Measurements from ENCODE around the gene NOL3. TPM values are rescaled to one million over a fixed set of nuclear protein-coding genes. Genes with fewer than 3 reads are reported as not detected.

Gene NOL3
- total RNA-seq, 1 donor from 2014 or later = 3.7 TPM

- no peak for DNase-seq (ENCODE audit: low spot score in 2 of 2)
- no peak for FAIRE-seq
Measured at GRCh38 chr16:67201411-67202345, 31.3 kb downstream of the NOL3 start.

- FAIRE-seq = no peak
- no peak for DNase-seq (ENCODE audit: low spot score in 2 of 2)
Measured at GRCh38 chr16:67202426-67202825, 32.1 kb downstream of the NOL3 start.

GRCh38 chr16:67202956-67203493 is 32.7 kb downstream of the NOL3 start:
- FAIRE-seq (no peak), DNase-seq (ENCODE audit: low spot score in 2 of 2) (no peak)

GRCh38 chr16:67204076-67204475 is 33.7 kb downstream of the NOL3 start:
- DNase-seq (ENCODE audit: low spot score in 2 of 2) = no peak
- FAIRE-seq = no peak

GRCh38 chr16:67206129-67206837 is 35.9 kb downstream of the NOL3 start:
- no peak for DNase-seq (ENCODE audit: low spot score in 2 of 2)
- FAIRE-seq = no peak

- no peak for DNase-seq (ENCODE audit: low spot score in 2 of 2)
- no peak for FAIRE-seq
Measured at GRCh38 chr16:67206838-67207248, 36.5 kb downstream of the NOL3 start.

GRCh38 chr16:67207249-67208091 is 37.1 kb downstream of the NOL3 start:
- DNase-seq (ENCODE audit: low spot score in 2 of 2) (no peak), FAIRE-seq (no peak)

GRCh38 chr16:67208154-67208896 is 38.0 kb downstream of the NOL3 start:
- DNase-seq (ENCODE audit: low spot score in 2 of 2) (no peak), FAIRE-seq (no peak)

GRCh38 chr16:67209565-67209964 is 39.2 kb downstream of the NOL3 start:
- DNase-seq (ENCODE audit: low spot score in 2 of 2) (no peak), FAIRE-seq (no peak)

- DNase-seq (ENCODE audit: low spot score in 2 of 2) (no peak), FAIRE-seq (no peak)
Measured at GRCh38 chr16:67210069-67210937, 40.0 kb downstream of the NOL3 start.

GRCh38 chr16:67211674-67212073 is 41.3 kb downstream of the NOL3 start:
- FAIRE-seq (no peak), DNase-seq (ENCODE audit: low spot score in 2 of 2) (no peak)

- FAIRE-seq (no peak), DNase-seq (ENCODE audit: low spot score in 2 of 2) (no peak)
Measured at GRCh38 chr16:67212766-67213165, 42.4 kb downstream of the NOL3 start.

- DNase-seq (ENCODE audit: low spot score in 2 of 2) = no peak
- FAIRE-seq = no peak
Measured at GRCh38 chr16:67213197-67214019, 43.1 kb downstream of the NOL3 start.

- FAIRE-seq (no peak), DNase-seq (ENCODE audit: low spot score in 2 of 2) (no peak)
Measured at GRCh38 chr16:67215706-67216105, 45.4 kb downstream of the NOL3 start.

- DNase-seq (ENCODE audit: low spot score in 2 of 2) (no peak), FAIRE-seq (no peak)
Measured at GRCh38 chr16:67216612-67217490, 46.5 kb downstream of the NOL3 start.

- FAIRE-seq (no peak), DNase-seq (ENCODE audit: low spot score in 2 of 2) (no peak)
Measured at GRCh38 chr16:67223992-67224391, 53.7 kb downstream of the NOL3 start.
